Panc1 (cell line): ENCODE data around the gene RUSF1.

ENCODE experiments used
- CTCF ChIP-seq: fragments of 450-650 bp; IDR thresholded peaks from 2 replicates; pipeline ENCODE4 v1.5.1; 2017; ENCODE audit warnings: mild to moderate bottlenecking
- POLR2AphosphoS5 ChIP-seq: IDR thresholded peaks from 2 replicates; pipeline ENCODE4 v1.6.1; 2012; ENCODE audit warnings: mild to moderate bottlenecking, low read depth, low read length, moderate library complexity
- SIN3A ChIP-seq: IDR thresholded peaks from 2 replicates; pipeline ENCODE4 v1.6.1; 2012; ENCODE audit warnings: low read depth, mild to moderate bottlenecking, low read length, moderate library complexity, borderline replicate concordance; ENCODE audit not compliant: insufficient read depth
- TCF7L2 ChIP-seq: IDR thresholded peaks from 2 replicates; pipeline ENCODE4 v1.6.1; 2011; ENCODE audit warnings: mild to moderate bottlenecking, low read depth, low read length, inconsistent platforms

- TF ChIP-seq CTCF, result no peak
- TF ChIP-seq POLR2AphosphoS5, result no peak
- no peak for TF ChIP-seq SIN3A
- no peak for TF ChIP-seq TCF7L2
These were observed 13.2 kb upstream of the RUSF1 start for GRCh38 chr16:31521368-31521767.
